Subcutaneous adipose tissue (tissue), 4 donors: ENCODE data around the gene TMEM192. TPM values are rescaled to one million over a fixed set of nuclear protein-coding genes. Genes with fewer than 3 reads are reported as not detected.

Source experiments
- total RNA-seq, 4 donors: library from RNA; depleted of rRNA; stranded (reverse); fragments of >200 nt; gene quantifications; one replicate each; pipeline ENCODE4 v1.1.0, GENCODE V29; 2016
- TF ChIP-seq, protein P1 (sequence below): fragments of 450-650 bp; IDR thresholded peaks from one replicate; pipeline ENCODE4 v1.5.1; 2016; ENCODE audit warnings: low read depth, mild to moderate bottlenecking, control low read depth, antibody characterized with exemption, moderate library complexity

TMEM192 gene
- total RNA-seq, 4 donors from 2014 or later: 22.2 to 30.8 (median 25.9) TPM

DNA sequence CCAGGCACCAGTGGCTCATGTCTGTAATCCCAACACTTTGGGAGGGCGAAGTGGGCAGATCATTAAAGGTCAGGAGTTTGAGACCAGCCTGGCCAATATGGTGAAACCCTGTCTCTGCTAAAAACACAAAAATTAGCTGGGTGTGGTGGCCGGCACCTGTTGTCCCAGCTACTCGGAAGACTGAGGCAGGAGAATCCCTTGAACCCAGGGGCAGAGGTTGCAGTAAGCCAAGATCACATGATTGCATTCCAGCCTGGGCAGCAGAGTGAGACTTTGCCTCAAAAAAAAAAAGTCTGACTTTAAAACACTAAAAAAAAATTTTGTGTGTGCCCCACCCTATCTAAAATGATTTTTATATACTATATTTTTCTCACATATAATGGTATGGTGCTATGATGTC is 26.2 kb upstream of the TMEM192 start:
- TF ChIP-seq, protein P1, sequence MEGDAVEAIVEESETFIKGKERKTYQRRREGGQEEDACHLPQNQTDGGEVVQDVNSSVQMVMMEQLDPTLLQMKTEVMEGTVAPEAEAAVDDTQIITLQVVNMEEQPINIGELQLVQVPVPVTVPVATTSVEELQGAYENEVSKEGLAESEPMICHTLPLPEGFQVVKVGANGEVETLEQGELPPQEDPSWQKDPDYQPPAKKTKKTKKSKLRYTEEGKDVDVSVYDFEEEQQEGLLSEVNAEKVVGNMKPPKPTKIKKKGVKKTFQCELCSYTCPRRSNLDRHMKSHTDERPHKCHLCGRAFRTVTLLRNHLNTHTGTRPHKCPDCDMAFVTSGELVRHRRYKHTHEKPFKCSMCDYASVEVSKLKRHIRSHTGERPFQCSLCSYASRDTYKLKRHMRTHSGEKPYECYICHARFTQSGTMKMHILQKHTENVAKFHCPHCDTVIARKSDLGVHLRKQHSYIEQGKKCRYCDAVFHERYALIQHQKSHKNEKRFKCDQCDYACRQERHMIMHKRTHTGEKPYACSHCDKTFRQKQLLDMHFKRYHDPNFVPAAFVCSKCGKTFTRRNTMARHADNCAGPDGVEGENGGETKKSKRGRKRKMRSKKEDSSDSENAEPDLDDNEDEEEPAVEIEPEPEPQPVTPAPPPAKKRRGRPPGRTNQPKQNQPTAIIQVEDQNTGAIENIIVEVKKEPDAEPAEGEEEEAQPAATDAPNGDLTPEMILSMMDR: no peak

DNA sequence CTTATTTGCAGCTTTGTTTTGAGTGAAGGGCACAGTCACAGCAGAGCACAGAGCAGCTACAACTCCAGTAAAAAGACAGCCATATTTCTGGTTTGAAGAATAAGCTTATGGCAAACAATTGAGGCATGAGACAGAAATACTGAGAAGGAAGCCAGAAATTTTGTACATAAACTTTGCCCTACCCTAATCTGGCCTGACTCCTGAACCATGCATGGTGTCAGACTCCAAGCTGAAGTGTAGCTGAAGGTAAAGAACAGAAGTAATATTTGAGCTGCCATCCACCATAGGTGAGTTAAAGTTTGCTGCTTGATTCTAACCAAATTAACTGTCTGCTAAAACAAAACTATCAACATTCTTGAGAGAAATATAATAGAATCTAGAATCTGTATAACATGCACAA is 24.5 kb upstream of the TMEM192 start:
- TF ChIP-seq, protein P1: no peak

DNA sequence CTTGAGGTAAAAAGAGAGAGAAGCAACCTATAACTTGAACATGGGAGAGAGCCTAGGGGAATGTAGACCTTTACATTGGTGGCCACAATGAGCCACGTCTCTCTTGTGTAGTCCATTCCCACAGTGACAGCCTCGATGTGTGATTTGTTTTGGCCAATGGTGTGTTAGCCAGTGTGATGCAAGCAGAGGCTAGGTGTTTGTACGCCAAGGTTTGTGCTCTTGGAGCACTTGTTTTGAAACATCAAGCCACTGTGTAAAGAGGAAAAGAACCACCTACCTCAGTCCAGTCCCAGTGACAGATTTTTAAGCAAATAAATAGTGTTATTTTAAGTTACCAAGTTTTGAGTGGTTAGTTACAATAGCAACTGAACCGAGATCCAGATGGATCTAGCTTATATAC is 23.9 kb upstream of the TMEM192 start:
- TF ChIP-seq, protein P1: no peak

DNA sequence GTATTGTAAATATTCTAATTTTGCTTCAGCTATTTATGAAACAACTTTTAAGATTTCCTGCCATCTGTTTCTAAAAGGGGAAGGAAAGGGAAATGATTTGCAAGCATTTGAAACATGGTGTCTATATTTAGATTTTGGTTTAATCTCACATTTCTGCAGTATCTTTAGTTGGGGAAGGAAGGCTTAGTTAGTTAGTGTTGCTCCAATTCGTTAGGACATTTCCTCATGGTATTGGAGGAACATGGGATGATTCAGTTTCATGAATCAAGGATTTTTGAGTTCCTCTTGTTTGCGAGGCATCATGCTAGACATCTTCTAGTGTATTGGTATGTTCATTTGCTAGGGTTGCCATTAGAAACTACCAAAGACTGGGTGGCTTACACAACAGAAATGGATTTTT is 20.5 kb upstream of the TMEM192 start:
- TF ChIP-seq, protein P1: no peak

DNA sequence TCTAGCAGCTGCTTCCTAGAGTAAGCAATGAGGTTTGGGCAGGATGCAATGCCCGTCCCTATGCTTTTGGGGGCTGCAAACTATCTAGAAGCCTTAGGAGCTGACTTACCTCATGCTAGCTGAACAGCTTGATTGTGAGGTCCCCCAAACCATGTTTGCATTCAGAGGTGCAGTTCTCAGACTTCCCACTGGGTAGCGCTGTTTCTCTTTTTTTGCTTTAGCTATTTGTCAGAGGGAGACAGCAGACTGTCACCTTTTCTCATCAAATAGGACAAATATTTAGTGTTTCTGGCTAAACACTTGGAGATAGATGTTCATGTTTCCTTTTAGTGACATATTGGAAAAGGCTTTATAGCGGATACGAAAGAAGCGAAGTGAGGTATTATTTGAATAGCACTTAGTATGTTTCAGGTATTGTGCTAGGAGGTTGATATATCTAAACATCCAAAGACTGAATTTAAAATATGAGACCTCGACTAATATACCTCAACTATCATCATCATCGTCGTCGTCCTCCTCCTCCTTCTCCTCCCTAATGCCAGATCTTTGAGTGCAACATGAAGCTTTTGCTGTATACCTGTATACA is 18.7 kb upstream of the TMEM192 start:
- TF ChIP-seq, protein P1: no peak

DNA sequence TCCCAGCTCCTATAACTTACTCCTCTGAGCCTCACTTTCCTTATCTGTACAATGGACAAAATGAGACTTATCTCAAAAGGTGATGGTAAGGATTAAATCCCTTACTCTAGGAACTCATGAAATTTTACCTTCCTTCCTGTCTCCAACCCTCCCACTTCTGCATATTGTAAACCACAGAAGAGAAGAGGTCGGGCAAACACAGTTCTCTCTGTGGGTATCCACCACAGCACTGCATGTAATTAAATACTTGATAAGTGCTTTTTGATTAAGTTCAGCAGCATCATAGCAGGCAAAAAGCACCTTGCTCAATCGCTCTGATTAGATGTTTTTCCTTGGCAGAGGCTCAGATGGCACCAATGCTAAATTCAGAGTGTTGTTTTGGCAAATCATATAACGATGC is 17.3 kb upstream of the TMEM192 start:
- TF ChIP-seq, protein P1: no peak

DNA sequence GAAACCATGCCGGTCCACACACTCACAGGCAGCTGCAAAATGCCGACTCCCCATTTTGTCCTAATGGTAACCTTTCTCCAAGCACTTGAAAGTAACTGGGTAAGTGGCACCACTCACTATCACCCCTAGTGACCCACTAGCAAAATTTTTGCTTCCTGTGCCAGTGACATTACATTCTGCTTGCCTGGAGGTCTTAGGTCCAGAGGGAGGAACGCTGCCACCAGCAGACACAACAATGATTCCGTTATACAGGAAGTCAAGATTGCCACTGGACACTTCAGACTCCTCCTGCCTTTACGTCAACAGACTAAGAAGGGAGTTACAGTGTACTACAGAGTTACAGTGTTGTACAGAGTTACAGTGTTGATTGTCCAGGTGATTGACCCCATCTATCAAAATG is 11.8 kb upstream of the TMEM192 start:
- TF ChIP-seq, protein P1: no peak
